HepG2 (cell line): ENCODE measurements around the gene SLC35F6. TPM values are rescaled to one million over a fixed set of nuclear protein-coding genes. Genes with fewer than 3 reads are reported as not detected.

ENCODE experiments used
- EED ChIP-seq: sonication (generic); formaldehyde crosslinking; IDR thresholded peaks from 2 replicates; pipeline ENCODE4 v1.5.0; 2020; ENCODE audit warnings: mild to moderate bottlenecking, missing genetic modification reagents
- HOXD1 ChIP-seq: sonication (generic); formaldehyde crosslinking; IDR thresholded peaks from 2 replicates; pipeline ENCODE4 v1.5.0; 2020; ENCODE audit warnings: missing genetic modification reagents
- MAFF ChIP-seq: IDR thresholded peaks from 2 replicates; pipeline ENCODE4 v1.6.1; 2011; ENCODE audit warnings: low read depth, low read length, improper control_type of control experiment
- PAF1 ChIP-seq: IDR thresholded peaks from 2 replicates; pipeline ENCODE4 v1.6.1; 2016; ENCODE audit warnings: missing genetic modification reagents, missing compliant biosample characterization
- PPARG ChIP-seq: conservative IDR thresholded peaks from 2 replicates; pipeline ENCODE4 v1.6.1; 2016; ENCODE audit warnings: missing biosample characterization, missing genetic modification reagents
- SOX6 ChIP-seq, 2 experiments: fragments of 450-650 bp in 1 of 2; sonication (generic) in 1 of 2; formaldehyde crosslinking in 1 of 2; IDR thresholded peaks; 2 replicates each; pipeline versions ENCODE4 v1.4.0 to v1.6.1; 2017 to 2020; ENCODE audit warnings: antibody characterized with exemption in 1 of 2, mild to moderate bottlenecking in 1 of 2, missing genetic modification reagents in 1 of 2
- STAT5B ChIP-seq: sonication (generic); formaldehyde crosslinking; IDR thresholded peaks from 2 replicates; pipeline ENCODE4 v1.4.0; 2020; ENCODE audit warnings: missing genetic modification reagents
- TBX3 ChIP-seq: fragments of 450-650 bp; IDR thresholded peaks from 2 replicates; pipeline ENCODE4 v1.6.1; 2017; ENCODE audit warnings: antibody characterized with exemption, mild to moderate bottlenecking, inconsistent platforms, borderline replicate concordance
- ZBTB7A ChIP-seq: sonication (generic); formaldehyde crosslinking; IDR thresholded peaks from 2 replicates; pipeline ENCODE4 v1.8.0; 2022; ENCODE audit warnings: mild to moderate bottlenecking, missing genetic modification reagents
- ZNF558 ChIP-seq: sonication (generic); formaldehyde crosslinking; IDR thresholded peaks from 2 replicates; pipeline ENCODE4 v1.9.0; 2022; ENCODE audit warnings: mild to moderate bottlenecking, missing genetic modification reagents, borderline replicate concordance
- ZNF589 ChIP-seq: sonication (generic); formaldehyde crosslinking; conservative IDR thresholded peaks from 2 replicates; pipeline ENCODE4 v1.8.0; 2022; ENCODE audit warnings: mild to moderate bottlenecking, moderate library complexity, missing genetic modification reagents
- ZNF703 ChIP-seq: sonication (generic); formaldehyde crosslinking; IDR thresholded peaks from 2 replicates; pipeline ENCODE4 v1.5.1; 2020; ENCODE audit warnings: missing genetic modification reagents, mild to moderate bottlenecking, moderate library complexity, borderline replicate concordance
- ZNF75D ChIP-seq: sonication (generic); formaldehyde crosslinking; IDR thresholded peaks from 2 replicates; pipeline ENCODE4 v1.8.1; 2023; ENCODE audit warnings: missing genetic modification reagents, mild to moderate bottlenecking, borderline replicate concordance
- ZSCAN20 ChIP-seq: sonication (generic); formaldehyde crosslinking; IDR thresholded peaks from 2 replicates; pipeline ENCODE4 v1.4.0; 2020; ENCODE audit warnings: missing genetic modification reagents, mild to moderate bottlenecking, borderline replicate concordance
- ZSCAN30 ChIP-seq: sonication (generic); formaldehyde crosslinking; IDR thresholded peaks from 2 replicates; pipeline ENCODE4 v1.5.0; 2020; ENCODE audit warnings: mild to moderate bottlenecking, missing genetic modification reagents
- polyA plus RNA-seq, 8 experiments: library from polyadenylated mRNA; depleted of rRNA in 3 of 8; stranded (reverse) in 7 of 8; unstranded in 1 of 8; fragments of >200 nt; fragmentation: Illumina TruSeq in 4 of 8; extraction: Trizol in 4 of 8; gene quantifications; 2 replicates each; pipeline versions ENCODE4 v1.2.1 to v1.2.3, GENCODE V29; 2011 to 2016; ENCODE audit warnings: low read depth in 4 of 8, missing spikeins in 1 of 8, mixed read lengths in 1 of 8; ENCODE audit not compliant: insufficient read depth in 1 of 8
- total RNA-seq, 5 experiments: library from RNA; depleted of rRNA; stranded (reverse); fragments of >200 nt; fragmentation: Illumina TruSeq; extraction: Trizol; gene quantifications; 2 replicates each; pipeline ENCODE4 v1.2.3, GENCODE V29; 2016; ENCODE audit warnings: low read depth in 1 of 5
- TF ChIP-seq, protein P1 (sequence below): sonication (generic); formaldehyde crosslinking; conservative IDR thresholded peaks from 2 replicates; pipeline ENCODE4 v1.4.0; 2020; ENCODE audit warnings: missing genetic modification reagents
- TF ChIP-seq, protein P2 (sequence below): sonication (generic); formaldehyde crosslinking; IDR thresholded peaks from 2 replicates; pipeline ENCODE4 v1.5.0; 2020; ENCODE audit warnings: missing genetic modification reagents
- TF ChIP-seq, protein P3 (sequence below): sonication (generic); formaldehyde crosslinking; IDR thresholded peaks from 2 replicates; pipeline ENCODE4 v1.5.0; 2020; ENCODE audit warnings: mild to moderate bottlenecking, missing genetic modification reagents, borderline replicate concordance
- TF ChIP-seq, protein P4 (sequence below): sonication (generic); formaldehyde crosslinking; IDR thresholded peaks from 2 replicates; pipeline ENCODE4 v1.8.0; 2022; ENCODE audit warnings: missing genetic modification reagents, mild to moderate bottlenecking, borderline replicate concordance
- TF ChIP-seq, protein P5 (sequence below): sonication (generic); formaldehyde crosslinking; IDR thresholded peaks from 2 replicates; pipeline ENCODE4 v1.4.0; 2020; ENCODE audit warnings: low read depth, mild to moderate bottlenecking, missing genetic modification reagents
- TF ChIP-seq, protein P6 (sequence below): sonication (generic); formaldehyde crosslinking; IDR thresholded peaks from 2 replicates; pipeline ENCODE4 v1.4.0; 2020; ENCODE audit warnings: missing genetic modification reagents, low read depth, mild to moderate bottlenecking, borderline replicate concordance

Gene SLC35F6
- total and polyA plus RNA-seq, 2 of the 13 experiments (the other 11 are each of a cell fraction or from before 2014, with no cell fraction given) = 15.2 to 21.2 TPM

DNA sequence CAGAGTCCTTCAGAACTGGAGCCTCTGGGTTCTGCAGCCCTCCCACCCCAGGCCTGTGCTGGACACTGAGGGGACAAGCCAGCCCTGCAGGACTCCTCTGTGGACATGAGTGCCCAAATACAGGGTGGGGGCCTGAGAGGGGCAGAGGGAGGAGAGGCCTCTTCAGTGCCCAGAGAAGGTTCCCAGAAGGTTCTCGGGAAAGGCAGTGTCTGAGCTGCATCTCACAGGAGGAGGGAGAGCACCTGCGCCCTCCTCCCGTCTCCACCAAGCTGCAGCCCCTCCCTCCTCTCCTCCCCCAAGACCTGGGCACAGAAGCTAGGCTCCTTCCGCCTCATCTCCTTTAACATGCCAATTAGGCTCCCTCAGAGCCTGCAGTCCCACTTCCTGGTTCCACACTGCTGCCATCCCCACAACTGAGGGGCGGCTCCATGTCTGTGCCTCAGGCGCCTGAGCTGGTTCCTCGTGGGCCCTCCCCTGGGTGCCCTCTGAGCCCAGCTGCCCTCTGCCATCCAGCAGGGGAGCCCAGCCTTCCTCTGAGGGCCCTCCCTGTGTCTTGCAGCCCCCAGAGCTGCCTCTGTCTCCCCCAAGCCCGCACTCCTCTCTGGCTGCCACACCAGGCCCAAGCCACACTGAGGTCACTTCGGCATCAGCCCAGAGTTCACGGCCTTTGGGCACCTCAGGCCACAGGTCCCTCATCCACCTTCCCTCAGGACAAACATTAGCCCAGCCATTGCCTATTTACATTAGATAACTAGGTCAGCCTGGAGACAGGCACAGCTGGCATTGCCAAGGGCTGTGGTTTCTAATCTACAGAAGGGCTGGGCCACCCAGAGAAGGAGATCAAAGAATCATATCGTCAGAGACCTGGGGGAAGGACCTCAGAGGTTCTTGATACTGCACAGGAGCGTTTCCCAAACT, 42.7 kb upstream of the SLC35F6 start (continued):
- TF ChIP-seq, protein P1, sequence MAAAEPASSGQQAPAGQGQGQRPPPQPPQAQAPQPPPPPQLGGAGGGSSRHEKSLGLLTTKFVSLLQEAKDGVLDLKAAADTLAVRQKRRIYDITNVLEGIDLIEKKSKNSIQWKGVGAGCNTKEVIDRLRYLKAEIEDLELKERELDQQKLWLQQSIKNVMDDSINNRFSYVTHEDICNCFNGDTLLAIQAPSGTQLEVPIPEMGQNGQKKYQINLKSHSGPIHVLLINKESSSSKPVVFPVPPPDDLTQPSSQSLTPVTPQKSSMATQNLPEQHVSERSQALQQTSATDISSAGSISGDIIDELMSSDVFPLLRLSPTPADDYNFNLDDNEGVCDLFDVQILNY (CRISPR knock-in tag) = no peak
- TF ChIP-seq, protein P2, sequence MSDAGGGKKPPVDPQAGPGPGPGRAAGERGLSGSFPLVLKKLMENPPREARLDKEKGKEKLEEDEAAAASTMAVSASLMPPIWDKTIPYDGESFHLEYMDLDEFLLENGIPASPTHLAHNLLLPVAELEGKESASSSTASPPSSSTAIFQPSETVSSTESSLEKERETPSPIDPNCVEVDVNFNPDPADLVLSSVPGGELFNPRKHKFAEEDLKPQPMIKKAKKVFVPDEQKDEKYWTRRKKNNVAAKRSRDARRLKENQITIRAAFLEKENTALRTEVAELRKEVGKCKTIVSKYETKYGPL (CRISPR knock-in tag) = no peak
- TF ChIP-seq, protein P3, sequence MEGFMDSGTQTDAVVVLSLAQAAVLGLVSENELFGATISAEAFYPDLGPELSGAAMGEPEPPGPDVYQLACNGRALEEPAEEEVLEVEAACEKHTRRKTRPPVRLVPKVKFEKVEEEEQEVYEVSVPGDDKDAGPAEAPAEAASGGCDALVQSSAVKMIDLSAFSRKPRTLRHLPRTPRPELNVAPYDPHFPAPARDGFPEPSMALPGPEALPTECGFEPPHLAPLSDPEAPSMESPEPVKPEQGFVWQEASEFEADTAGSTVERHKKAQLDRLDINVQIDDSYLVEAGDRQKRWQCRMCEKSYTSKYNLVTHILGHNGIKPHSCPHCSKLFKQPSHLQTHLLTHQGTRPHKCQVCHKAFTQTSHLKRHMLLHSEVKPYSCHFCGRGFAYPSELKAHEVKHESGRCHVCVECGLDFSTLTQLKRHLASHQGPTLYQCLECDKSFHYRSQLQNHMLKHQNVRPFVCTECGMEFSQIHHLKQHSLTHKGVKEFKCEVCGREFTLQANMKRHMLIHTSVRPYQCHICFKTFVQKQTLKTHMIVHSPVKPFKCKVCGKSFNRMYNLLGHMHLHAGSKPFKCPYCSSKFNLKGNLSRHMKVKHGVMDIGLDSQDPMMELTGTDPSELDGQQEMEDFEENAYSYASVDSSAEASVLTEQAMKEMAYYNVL = no peak
- TF ChIP-seq, protein P4, sequence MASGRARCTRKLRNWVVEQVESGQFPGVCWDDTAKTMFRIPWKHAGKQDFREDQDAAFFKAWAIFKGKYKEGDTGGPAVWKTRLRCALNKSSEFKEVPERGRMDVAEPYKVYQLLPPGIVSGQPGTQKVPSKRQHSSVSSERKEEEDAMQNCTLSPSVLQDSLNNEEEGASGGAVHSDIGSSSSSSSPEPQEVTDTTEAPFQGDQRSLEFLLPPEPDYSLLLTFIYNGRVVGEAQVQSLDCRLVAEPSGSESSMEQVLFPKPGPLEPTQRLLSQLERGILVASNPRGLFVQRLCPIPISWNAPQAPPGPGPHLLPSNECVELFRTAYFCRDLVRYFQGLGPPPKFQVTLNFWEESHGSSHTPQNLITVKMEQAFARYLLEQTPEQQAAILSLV (CRISPR knock-in tag) = peak; percentile 65; the same call in 1 of the 2 replicates
- no peak for TF ChIP-seq SOX6 (IDR thresholded peaks at IDR 0.05)
- peak; percentile 50 for TF ChIP-seq SOX6 (CRISPR knock-in tag; IDR thresholded peaks at IDR 0.05)
- no peak for TF ChIP-seq ZNF75D (CRISPR knock-in tag)
- TF ChIP-seq ZNF589 (CRISPR knock-in tag) = no peak; the same call in 1 of the 2 replicates
- TF ChIP-seq ZNF703 (CRISPR knock-in tag) = peak; percentile 89
- no peak for TF ChIP-seq STAT5B (CRISPR knock-in tag)
- TF ChIP-seq, protein P5, sequence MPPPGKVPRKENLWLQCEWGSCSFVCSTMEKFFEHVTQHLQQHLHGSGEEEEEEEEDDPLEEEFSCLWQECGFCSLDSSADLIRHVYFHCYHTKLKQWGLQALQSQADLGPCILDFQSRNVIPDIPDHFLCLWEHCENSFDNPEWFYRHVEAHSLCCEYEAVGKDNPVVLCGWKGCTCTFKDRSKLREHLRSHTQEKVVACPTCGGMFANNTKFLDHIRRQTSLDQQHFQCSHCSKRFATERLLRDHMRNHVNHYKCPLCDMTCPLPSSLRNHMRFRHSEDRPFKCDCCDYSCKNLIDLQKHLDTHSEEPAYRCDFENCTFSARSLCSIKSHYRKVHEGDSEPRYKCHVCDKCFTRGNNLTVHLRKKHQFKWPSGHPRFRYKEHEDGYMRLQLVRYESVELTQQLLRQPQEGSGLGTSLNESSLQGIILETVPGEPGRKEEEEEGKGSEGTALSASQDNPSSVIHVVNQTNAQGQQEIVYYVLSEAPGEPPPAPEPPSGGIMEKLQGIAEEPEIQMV (CRISPR knock-in tag) = no peak
- no peak for TF ChIP-seq ZBTB7A
- TF ChIP-seq ZSCAN20 (CRISPR knock-in tag) = no peak
- TF ChIP-seq, protein P6, sequence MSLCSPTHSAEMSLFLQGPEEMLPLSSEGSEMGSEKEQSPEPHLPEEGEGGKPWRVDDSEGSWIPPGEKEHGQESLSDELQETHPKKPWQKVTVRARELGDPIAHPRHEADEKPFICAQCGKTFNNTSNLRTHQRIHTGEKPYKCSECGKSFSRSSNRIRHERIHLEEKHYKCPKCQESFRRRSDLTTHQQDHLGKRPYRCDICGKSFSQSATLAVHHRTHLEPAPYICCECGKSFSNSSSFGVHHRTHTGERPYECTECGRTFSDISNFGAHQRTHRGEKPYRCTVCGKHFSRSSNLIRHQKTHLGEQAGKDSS (CRISPR knock-in tag) = no peak
- TF ChIP-seq ZSCAN30 (CRISPR knock-in tag) = no peak
- TF ChIP-seq HOXD1 (CRISPR knock-in tag) = no peak
- TF ChIP-seq PPARG (CRISPR knock-in tag) = 0 out of 2 replicates have a peak, but pooled peaks have one; percentile 58
- TF ChIP-seq TBX3 = peak; percentile 62; the same call in 1 of the 2 replicates
- no peak for TF ChIP-seq MAFF
- no peak for TF ChIP-seq ZNF558
- no peak for TF ChIP-seq EED
- no peak for TF ChIP-seq PAF1 (CRISPR knock-in tag)
